Ishikawa (cell line): Measurements from ENCODE around the gene ACSL3.
A peak's percentile ranks its signal among the peaks of the same experiment; 100 is the strongest.

Source experiments
- CEBPB ChIP-seq: IDR thresholded peaks from 2 replicates; pipeline ENCODE4 v1.6.1; 2012
- CREB1 ChIP-seq: IDR thresholded peaks from 2 replicates; pipeline ENCODE4 v1.6.1; 2012; ENCODE audit warnings: low read depth
- EGR1 ChIP-seq: IDR thresholded peaks from 2 replicates; pipeline ENCODE4 v1.6.1; 2012
- EP300 ChIP-seq: IDR thresholded peaks from 2 replicates; pipeline ENCODE4 v1.6.1; 2012; ENCODE audit warnings: borderline replicate concordance
- FOXM1 ChIP-seq: IDR thresholded peaks from 2 replicates; pipeline ENCODE4 v1.6.1; 2012; ENCODE audit warnings: low read depth, borderline replicate concordance
- NFIC ChIP-seq: IDR thresholded peaks from 2 replicates; pipeline ENCODE4 v1.6.1; 2012
- RAD21 ChIP-seq: IDR thresholded peaks from 2 replicates; pipeline ENCODE4 v1.6.1; 2012; ENCODE audit warnings: low read depth
- TAF1 ChIP-seq: IDR thresholded peaks from 2 replicates; pipeline ENCODE4 v1.6.1; 2012; ENCODE audit warnings: low read depth, mild to moderate bottlenecking
- TCF12 ChIP-seq: IDR thresholded peaks from 2 replicates; pipeline ENCODE4 v1.6.1; 2012; ENCODE audit warnings: low read depth
- TEAD4 ChIP-seq: IDR thresholded peaks from 2 replicates; pipeline ENCODE4 v1.6.1; 2012
- USF1 ChIP-seq: IDR thresholded peaks from 2 replicates; pipeline ENCODE4 v1.6.1; 2012
- YY1 ChIP-seq: IDR thresholded peaks from 2 replicates; pipeline ENCODE4 v1.6.1; 2012; ENCODE audit warnings: low read depth
- ZBTB7A ChIP-seq: IDR thresholded peaks from 2 replicates; pipeline ENCODE4 v1.6.1; 2012; ENCODE audit warnings: low read depth
- TF ChIP-seq, protein P1 (sequence below): IDR thresholded peaks from 2 replicates; pipeline ENCODE4 v1.6.1; 2012; ENCODE audit warnings: low read depth, mild to moderate bottlenecking
- TF ChIP-seq, protein P2 (sequence below): IDR thresholded peaks from 2 replicates; pipeline ENCODE4 v1.6.1; 2012

The ACSL3 gene

GRCh38 chr2:222892321-222892720 is 31.5 kb downstream of the ACSL3 start:
- no peak for TF ChIP-seq CREB1
- 0 out of 2 replicates have a peak, but pooled peaks have one; percentile 16 for TF ChIP-seq CEBPB
- TF ChIP-seq TAF1: no peak
- TF ChIP-seq YY1: no peak
- TF ChIP-seq, protein P1, sequence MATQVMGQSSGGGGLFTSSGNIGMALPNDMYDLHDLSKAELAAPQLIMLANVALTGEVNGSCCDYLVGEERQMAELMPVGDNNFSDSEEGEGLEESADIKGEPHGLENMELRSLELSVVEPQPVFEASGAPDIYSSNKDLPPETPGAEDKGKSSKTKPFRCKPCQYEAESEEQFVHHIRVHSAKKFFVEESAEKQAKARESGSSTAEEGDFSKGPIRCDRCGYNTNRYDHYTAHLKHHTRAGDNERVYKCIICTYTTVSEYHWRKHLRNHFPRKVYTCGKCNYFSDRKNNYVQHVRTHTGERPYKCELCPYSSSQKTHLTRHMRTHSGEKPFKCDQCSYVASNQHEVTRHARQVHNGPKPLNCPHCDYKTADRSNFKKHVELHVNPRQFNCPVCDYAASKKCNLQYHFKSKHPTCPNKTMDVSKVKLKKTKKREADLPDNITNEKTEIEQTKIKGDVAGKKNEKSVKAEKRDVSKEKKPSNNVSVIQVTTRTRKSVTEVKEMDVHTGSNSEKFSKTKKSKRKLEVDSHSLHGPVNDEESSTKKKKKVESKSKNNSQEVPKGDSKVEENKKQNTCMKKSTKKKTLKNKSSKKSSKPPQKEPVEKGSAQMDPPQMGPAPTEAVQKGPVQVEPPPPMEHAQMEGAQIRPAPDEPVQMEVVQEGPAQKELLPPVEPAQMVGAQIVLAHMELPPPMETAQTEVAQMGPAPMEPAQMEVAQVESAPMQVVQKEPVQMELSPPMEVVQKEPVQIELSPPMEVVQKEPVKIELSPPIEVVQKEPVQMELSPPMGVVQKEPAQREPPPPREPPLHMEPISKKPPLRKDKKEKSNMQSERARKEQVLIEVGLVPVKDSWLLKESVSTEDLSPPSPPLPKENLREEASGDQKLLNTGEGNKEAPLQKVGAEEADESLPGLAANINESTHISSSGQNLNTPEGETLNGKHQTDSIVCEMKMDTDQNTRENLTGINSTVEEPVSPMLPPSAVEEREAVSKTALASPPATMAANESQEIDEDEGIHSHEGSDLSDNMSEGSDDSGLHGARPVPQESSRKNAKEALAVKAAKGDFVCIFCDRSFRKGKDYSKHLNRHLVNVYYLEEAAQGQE: no peak

- TF ChIP-seq TAF1: no peak
- TF ChIP-seq YY1: no peak
- no peak for TF ChIP-seq TEAD4
- TF ChIP-seq, protein P2, sequence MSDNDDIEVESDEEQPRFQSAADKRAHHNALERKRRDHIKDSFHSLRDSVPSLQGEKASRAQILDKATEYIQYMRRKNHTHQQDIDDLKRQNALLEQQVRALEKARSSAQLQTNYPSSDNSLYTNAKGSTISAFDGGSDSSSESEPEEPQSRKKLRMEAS: no peak
- no peak for TF ChIP-seq CEBPB
- TF ChIP-seq FOXM1: no peak
- no peak for TF ChIP-seq NFIC
- no peak for TF ChIP-seq RAD21
- TF ChIP-seq, protein P1: no peak
- no peak for TF ChIP-seq TCF12
- TF ChIP-seq EP300: no peak
- no peak for TF ChIP-seq CREB1
- TF ChIP-seq ZBTB7A: no peak
- no peak for TF ChIP-seq USF1
- TF ChIP-seq EGR1: no peak
Measured at GRCh38 chr2:222892761-222893160, 31.9 kb downstream of the ACSL3 start.

GRCh38 chr2:222893716-222894115 is 32.9 kb downstream of the ACSL3 start:
- no peak for TF ChIP-seq YY1
- TF ChIP-seq FOXM1: no peak
- no peak for TF ChIP-seq EGR1
- TF ChIP-seq TCF12: no peak
- TF ChIP-seq USF1: no peak
- TF ChIP-seq NFIC: no peak
- no peak for TF ChIP-seq CREB1
- TF ChIP-seq, protein P2: no peak
- TF ChIP-seq, protein P1: no peak
- TF ChIP-seq ZBTB7A: no peak
- TF ChIP-seq CEBPB: no peak
- no peak for TF ChIP-seq TEAD4
- no peak for TF ChIP-seq TAF1
- no peak for TF ChIP-seq RAD21
- no peak for TF ChIP-seq EP300

GRCh38 chr2:222895144-222895543 is 34.3 kb downstream of the ACSL3 start:
- TF ChIP-seq RAD21 (no peak), ZBTB7A (no peak), EP300 (no peak), YY1 (no peak), TEAD4 (no peak), NFIC (no peak), USF1 (no peak), CREB1 (no peak)
